VCaP (cell line): ENCODE data around the gene SUFU.

Source experiments
- H3K27ac ChIP-seq: fragments of 450-650 bp; 2 replicates; pipeline ENCODE4 v1.5.1; 2017
- CTCF ChIP-seq: fragments of 450-650 bp; conservative IDR thresholded peaks from 2 replicates; pipeline ENCODE4 v1.5.1; 2017; ENCODE audit warnings: mild to moderate bottlenecking, moderate library complexity

Gene SUFU

GRCh38 chr10:102639537-102639936, 135.8 kb downstream of the SUFU start:
- no peak for TF ChIP-seq CTCF

GRCh38 chr10:102641402-102641801, 137.6 kb downstream of the SUFU start:
- H3K27ac ChIP-seq = peak overlapping the region; percentile 97
- TF ChIP-seq CTCF = no peak

More at GRCh38 chr10:102639537-102639936, 135.8 kb downstream of the SUFU start:
- H3K27ac ChIP-seq = peak overlapping the region; percentile 97; the same call in 1 of the 2 replicates

GRCh38 chr10:102641880-102642735, 138.3 kb downstream of the SUFU start:
- peak overlapping the region; percentile 97 for H3K27ac ChIP-seq
- TF ChIP-seq CTCF = no peak

GRCh38 chr10:102642736-102643335, 139.1 kb downstream of the SUFU start:
- TF ChIP-seq CTCF = no peak
- peak overlapping the region; percentile 97 for H3K27ac ChIP-seq

GRCh38 chr10:102643336-102644065, 139.7 kb downstream of the SUFU start:
- H3K27ac ChIP-seq = peak overlapping the region; percentile 97

GRCh38 chr10:102644066-102644645, 140.4 kb downstream of the SUFU start, which contains the start of gene TRIM8:
TSS of gene TRIM8 (plus strand) at chr10:102644479. CDS start at chr10:102644618, 139 bp downstream.
- TF ChIP-seq CTCF = no peak
- peak within 1 kb of the TSS; percentile 97 for H3K27ac ChIP-seq

More at GRCh38 chr10:102643336-102644065, 139.7 kb downstream of the SUFU start:
- no peak for TF ChIP-seq CTCF
